Colonic mucosa (tissue), 4 donors: ENCODE measurements around the gene PLPP2. TPM values are rescaled to one million over a fixed set of nuclear protein-coding genes. Genes with fewer than 3 reads are reported as not detected.

ENCODE experiments used
- DNase-seq: peaks from one replicate; pipeline ENCODE4 v3.0.0-alpha.2; 2020
- H3K27ac ChIP-seq: fragments of 200-600 bp; one replicate; pipeline ENCODE4 v1.8.0; 2021
- H3K27me3 ChIP-seq: fragments of 200-600 bp; one replicate; pipeline ENCODE4 v1.8.0; 2021
- H3K36me3 ChIP-seq: fragments of 200-600 bp; one replicate; pipeline ENCODE4 v1.8.0; 2021
- H3K4me1 ChIP-seq: fragments of 200-600 bp; one replicate; pipeline ENCODE4 v1.8.0; 2021; ENCODE audit warnings: mild to moderate bottlenecking
- H3K4me3 ChIP-seq: fragments of 200-600 bp; one replicate; pipeline ENCODE4 v1.8.0; 2021
- H3K9ac ChIP-seq, 2 donors: one replicate each; pipeline ENCODE4 v1.7.0; 2013; ENCODE audit warnings: control low read depth in 2 of 2, low read depth in 2 of 2, low read length in 2 of 2
- H3K9me3 ChIP-seq: fragments of 200-600 bp; one replicate; pipeline ENCODE4 v1.8.0; 2021
- intact Hi-C: fragments of 100-400 bp; cut with DNase I; formaldehyde crosslinking; loops from one replicate; pipeline ENCODE4 v1.14.1; 2022
- total RNA-seq, 2 donors: library from RNA; stranded (reverse); fragmentation: NEBNext Ultra II Directional in 1 of 2; extraction: Animal tissue kit (Norgen Biotek cat#: 25700) in 1 of 2; gene quantifications; one replicate each; pipeline ENCODE4 v1.2.1, GENCODE V29; 2021
- TF ChIP-seq, protein P1 (sequence below): fragments of 200-600 bp; IDR thresholded peaks from one replicate; pipeline ENCODE4 v1.8.0; 2022; ENCODE audit warnings: antibody characterized with exemption, mild to moderate bottlenecking
- donor health status: healthy.
- donor health status: DM: no; HTN: no; CAD: no.
- donor health status: DM: no; HTN: no; CAD: no.

PLPP2 gene
- total RNA-seq, 2 donors from 2014 or later = 83.4 to 88.6 TPM

- peak; percentile 34 for DNase-seq
- H3K27me3 ChIP-seq = peaks cover 16% of the 10 kb centered on the region
- H3K9me3 ChIP-seq = no peaks in the 10 kb centered on the region
- no peaks in the 10 kb centered on the region for H3K4me1 ChIP-seq
- peak overlapping the region; percentile 17 for H3K4me3 ChIP-seq
- peak overlapping the region in 1 of 2 donors; percentile 5 for H3K9ac ChIP-seq
- H3K36me3 ChIP-seq = no peaks in the 10 kb centered on the region
- TF ChIP-seq, protein P1, sequence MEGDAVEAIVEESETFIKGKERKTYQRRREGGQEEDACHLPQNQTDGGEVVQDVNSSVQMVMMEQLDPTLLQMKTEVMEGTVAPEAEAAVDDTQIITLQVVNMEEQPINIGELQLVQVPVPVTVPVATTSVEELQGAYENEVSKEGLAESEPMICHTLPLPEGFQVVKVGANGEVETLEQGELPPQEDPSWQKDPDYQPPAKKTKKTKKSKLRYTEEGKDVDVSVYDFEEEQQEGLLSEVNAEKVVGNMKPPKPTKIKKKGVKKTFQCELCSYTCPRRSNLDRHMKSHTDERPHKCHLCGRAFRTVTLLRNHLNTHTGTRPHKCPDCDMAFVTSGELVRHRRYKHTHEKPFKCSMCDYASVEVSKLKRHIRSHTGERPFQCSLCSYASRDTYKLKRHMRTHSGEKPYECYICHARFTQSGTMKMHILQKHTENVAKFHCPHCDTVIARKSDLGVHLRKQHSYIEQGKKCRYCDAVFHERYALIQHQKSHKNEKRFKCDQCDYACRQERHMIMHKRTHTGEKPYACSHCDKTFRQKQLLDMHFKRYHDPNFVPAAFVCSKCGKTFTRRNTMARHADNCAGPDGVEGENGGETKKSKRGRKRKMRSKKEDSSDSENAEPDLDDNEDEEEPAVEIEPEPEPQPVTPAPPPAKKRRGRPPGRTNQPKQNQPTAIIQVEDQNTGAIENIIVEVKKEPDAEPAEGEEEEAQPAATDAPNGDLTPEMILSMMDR = no peak
- intact Hi-C loops = no loop called here
- peak overlapping the region; percentile 57 for H3K27ac ChIP-seq
Measured at GRCh38 chr19:291561-292280, 518 bp upstream of the PLPP2 start.

GRCh38 chr19:290372-291005 lies 714 bp downstream of the PLPP2 start:
- H3K9ac ChIP-seq = peak overlapping the region; percentile 70 to 84
- TF ChIP-seq, protein P1 = no peak
- peaks cover 16% of the 10 kb centered on the region for H3K27me3 ChIP-seq
- no peaks in the 10 kb centered on the region for H3K36me3 ChIP-seq
- no peaks in the 10 kb centered on the region for H3K9me3 ChIP-seq
- DNase-seq = peak; percentile 65
- no peaks in the 10 kb centered on the region for H3K4me1 ChIP-seq
- peak overlapping the region; percentile 89 for H3K27ac ChIP-seq
- intact Hi-C loops = no loop called here
- peak overlapping the region; percentile 44 for H3K4me3 ChIP-seq

GRCh38 chr19:289651-290371 lies 1.4 kb downstream of the PLPP2 start:
- H3K27ac ChIP-seq = peak overlapping the region; percentile 89
- H3K36me3 ChIP-seq = no peaks in the 10 kb centered on the region
- H3K27me3 ChIP-seq = peaks cover 13% of the 10 kb centered on the region
- peak overlapping the region; percentile 44 for H3K4me3 ChIP-seq
- H3K9ac ChIP-seq = peak overlapping the region; percentile 70 to 84
- no peaks in the 10 kb centered on the region for H3K4me1 ChIP-seq
- peak; percentile 74 for DNase-seq
- intact Hi-C loops = no loop called here
- TF ChIP-seq, protein P1 = no peak
- H3K9me3 ChIP-seq = no peaks in the 10 kb centered on the region

DNA sequence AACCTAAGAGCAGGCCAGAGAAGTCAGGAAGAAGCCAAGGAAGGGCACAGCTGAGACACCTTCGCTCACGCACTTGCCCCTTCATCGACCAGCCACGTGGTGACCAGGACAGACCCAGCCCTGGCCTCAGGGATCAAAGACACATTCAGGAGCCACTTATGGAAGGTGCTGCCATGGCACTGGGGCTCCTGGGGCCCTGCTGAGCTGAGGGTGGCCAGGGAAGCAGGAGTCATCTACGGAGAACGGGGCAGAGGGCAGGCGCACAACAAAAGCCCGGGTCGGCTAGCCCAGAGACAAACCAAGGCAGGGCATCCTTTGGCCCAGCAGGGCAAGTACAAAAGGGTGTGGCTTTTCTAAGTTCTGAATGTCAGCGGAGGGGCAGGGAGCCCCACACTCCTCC lies 2.3 kb downstream of the PLPP2 start:
- H3K4me3 ChIP-seq = no peak overlapping the region
- H3K9ac ChIP-seq = peak overlapping the region in 1 of 2 donors; percentile 63
- H3K36me3 ChIP-seq = no peaks in the 10 kb centered on the region
- peaks cover 8% of the 10 kb centered on the region for H3K27me3 ChIP-seq
- TF ChIP-seq, protein P1 = no peak
- H3K27ac ChIP-seq = no peak overlapping the region
- intact Hi-C loops = no loop called here
- no peaks in the 10 kb centered on the region for H3K4me1 ChIP-seq
- H3K9me3 ChIP-seq = no peaks in the 10 kb centered on the region
- DNase-seq = no peak

DNA sequence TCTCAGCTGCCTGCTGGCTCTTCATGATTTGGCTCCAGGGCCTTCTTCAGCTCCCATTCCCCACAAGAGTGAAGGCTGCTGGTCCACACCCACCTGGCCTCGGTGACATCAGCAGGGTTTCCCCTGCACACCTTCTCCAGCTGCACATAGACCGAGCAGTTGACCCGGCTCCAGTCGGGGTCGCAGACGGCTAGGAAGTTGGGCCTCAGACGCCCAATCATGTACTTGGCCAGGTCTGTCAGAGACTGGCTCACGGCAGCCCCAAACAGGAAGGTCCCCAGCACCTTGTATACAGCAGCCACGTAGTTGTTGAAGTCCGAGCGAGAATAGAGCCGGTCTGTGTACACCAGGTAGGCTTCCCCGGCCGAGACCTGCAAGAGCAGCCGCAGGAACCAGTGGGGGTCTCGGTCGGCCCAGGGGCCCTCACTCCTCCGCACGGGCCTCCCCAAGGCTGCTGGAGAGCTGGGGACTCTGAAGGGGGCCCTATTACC lies 3.8 kb downstream of the PLPP2 start:
- intact Hi-C loops = no loop called here
- H3K4me1 ChIP-seq = no peaks in the 10 kb centered on the region
- no peak overlapping the region for H3K9ac ChIP-seq
- H3K36me3 ChIP-seq = no peaks in the 10 kb centered on the region
- H3K4me3 ChIP-seq = no peak overlapping the region
- peaks cover 4% of the 10 kb centered on the region for H3K27me3 ChIP-seq
- DNase-seq = no peak
- TF ChIP-seq, protein P1 = no peak
- no peaks in the 10 kb centered on the region for H3K9me3 ChIP-seq
- H3K27ac ChIP-seq = no peak overlapping the region
